ENCODE measurements around the gene ELF3. TPM values are rescaled to one million over a fixed set of nuclear protein-coding genes. Genes with fewer than 3 reads are reported as not detected.

The ELF3 gene
- total and polyA plus RNA-seq, 2 experiments from 2014 or later, result 12.3 to 19.5 TPM

GRCh38 chr1:202016811-202017748, 6.7 kb downstream of the ELF3 start:
- no peak for TF ChIP-seq ZNF462 (CRISPR knock-in tag; IDR thresholded peaks at IDR 0.05)
- TF ChIP-seq ZNF114 (CRISPR knock-in tag; IDR thresholded peaks at IDR 0.05), result no peak
- no peak for TF ChIP-seq STAT1 (IDR thresholded peaks at IDR 0.05; ENCODE audit: unreplicated experiment)
- TF ChIP-seq JUNB (IDR thresholded peaks at IDR 0.05; ENCODE audit: unreplicated experiment), result no peak
- no peak for TF ChIP-seq EZH2phosphoT487 (IDR thresholded peaks at IDR 0.05; ENCODE audit: unreplicated experiment)
- TF ChIP-seq ETS1 (IDR thresholded peaks at IDR 0.05), result no peak
- TF ChIP-seq CTCF (conservative IDR thresholded peaks at IDR 0.05; ENCODE audit: low read depth in 2 of 2), result no peak
- no peak for TF ChIP-seq NANOG (IDR thresholded peaks at IDR 0.05; ENCODE audit: borderline replicate concordance)
- TF ChIP-seq ZNF331 (CRISPR knock-in tag; IDR thresholded peaks at IDR 0.05; ENCODE audit: low read depth), result no peak
- no peak for TF ChIP-seq POLR2AphosphoS5 (IDR thresholded peaks at IDR 0.05; ENCODE audit: low read depth)
- no peak for TF ChIP-seq REST (IDR thresholded peaks at IDR 0.05; ENCODE audit: unreplicated experiment)
- TF ChIP-seq CREB1 (CRISPR knock-in tag; IDR thresholded peaks at IDR 0.05; ENCODE audit: low read depth), result no peak
- TF ChIP-seq EZH2 (IDR thresholded peaks at IDR 0.05; ENCODE audit: low read depth, unreplicated experiment), result no peak
- Histone ChIP-seq H3K4me3 (no peak overlapping the region), H3K79me2 (replicated peaks; ENCODE audit: insufficient read depth) (no peaks in the 10 kb centered on the region), H3K9me2 (ENCODE audit: insufficient read depth) (no peaks in the 10 kb centered on the region), H3K4me2 (no peak overlapping the region), H3K4me1 (ENCODE audit: insufficient read depth) (peaks cover 6% of the 10 kb centered on the region; the same call in 1 of the 2 replicates), H2AFZ (no peak overlapping the region), H3F3A (replicated peaks; ENCODE audit: low read depth) (no peaks in the 10 kb centered on the region), H3K27me3 (ENCODE audit: insufficient read depth) (no peaks in the 10 kb centered on the region), H3K36me3 (ENCODE audit: insufficient read depth) (no peaks in the 10 kb centered on the region), H4K20me1 (replicated peaks; ENCODE audit: insufficient read depth) (no peaks in the 10 kb centered on the region), H3K27ac (ENCODE audit: low read depth) (no peak overlapping the region)
- Mint-ChIP-seq H3K4me3 (no peak overlapping the region), H3K4me1 (peaks cover 20% of the 10 kb centered on the region), H3K27me3 (ENCODE audit: insufficient read depth, low read depth, poor library complexity) (peaks cover 4% of the 10 kb centered on the region), H3K9me3 (no peaks in the 10 kb centered on the region), H3K27ac (no peak overlapping the region), H3K36me3 (ENCODE audit: low read depth) (peaks cover 19% of the 10 kb centered on the region; the same call in 2 of the 3 replicates)
- no peak for ATAC-seq
- no peak for DNase-seq (ENCODE audit: low spot score)

Data from GM23338 (cell line).